Caco-2 (cell line): ENCODE results near the gene FYTTD1. TPM values are rescaled to one million over a fixed set of nuclear protein-coding genes. Genes with fewer than 3 reads are reported as not detected.

Experiments
- BruUV-seq: library from RNA; stranded (reverse); fragments of 400-500 nt; replicated peaks from 2 replicates; lab custom pipeline; 2021; lab: Mats Ljungman, UMichigan
- CTCF ChIA-PET: fragments of 300-600 bp; sonication (Branson Sonifier 250); formaldehyde crosslinking; loops from one replicate; lab custom pipeline; 2022; ENCODE audit warnings: antibody characterized with exemption; lab: Charles Lee
- POLR2A ChIA-PET: fragments of 300-600 bp; sonication (Branson Sonifier 250); formaldehyde crosslinking; loops from one replicate; lab custom pipeline; 2022; ENCODE audit warnings: antibody characterized with exemption; lab: Charles Lee
- DNase-seq, 2 experiments: peaks; one replicate each; pipeline versions ENCODE4 v3.0.0 to v3.0.0-alpha.2; 2020 to 2022
- H3K27me3 ChIP-seq: replicated peaks from 2 replicates; pipeline ENCODE4 v1.6.0; 2011; ENCODE audit warnings: low read length; ENCODE audit not compliant: control insufficient read depth, insufficient read depth
- H3K36me3 ChIP-seq: 2 replicates; pipeline ENCODE4 v1.5.1; 2011; ENCODE audit warnings: low read length; ENCODE audit not compliant: control insufficient read depth, insufficient read depth
- H3K4me1 ChIP-seq: fragments of 250-450 bp; sonication (Bioruptor Pico); 2 replicates; pipeline ENCODE4 v1.5.1; 2020; ENCODE audit warnings: mild to moderate bottlenecking
- H3K4me3 ChIP-seq: 2 replicates; pipeline ENCODE4 v1.5.1; 2011; ENCODE audit warnings: low read depth, mild to moderate bottlenecking, control low read depth, low read length
- H3K9me3 ChIP-seq: fragments of 250-450 bp; sonication (Bioruptor Pico); 2 replicates; pipeline ENCODE4 v1.5.1; 2020; ENCODE audit warnings: mild to moderate bottlenecking, moderate library complexity
- H3K27ac Mint-ChIP-seq: one replicate; pipeline ENCODE4 v1.8.0; 2022; ENCODE audit warnings: mixed read lengths; ENCODE audit not compliant: unreplicated experiment
- H3K27me3 Mint-ChIP-seq: one replicate; pipeline ENCODE4 v1.8.0; 2022; ENCODE audit warnings: mixed read lengths; ENCODE audit not compliant: insufficient read depth, unreplicated experiment
- H3K36me3 Mint-ChIP-seq: one replicate; pipeline ENCODE4 v1.8.0; 2022; ENCODE audit warnings: mild to moderate bottlenecking, mixed read lengths; ENCODE audit not compliant: insufficient read depth, unreplicated experiment
- H3K4me1 Mint-ChIP-seq: one replicate; pipeline ENCODE4 v1.8.0; 2022; ENCODE audit warnings: low read depth, mixed read lengths; ENCODE audit not compliant: unreplicated experiment
- H3K4me3 Mint-ChIP-seq: one replicate; pipeline ENCODE4 v1.8.0; 2022; ENCODE audit warnings: mild to moderate bottlenecking, moderate library complexity, mixed read lengths; ENCODE audit not compliant: unreplicated experiment
- H3K9me3 Mint-ChIP-seq: one replicate; pipeline ENCODE4 v1.8.0; 2022; ENCODE audit warnings: mixed read lengths; ENCODE audit not compliant: unreplicated experiment
- intact Hi-C: fragments of 100-400 bp; cut with micrococcal nuclease; formaldehyde crosslinking; loops from one replicate; pipeline ENCODE4 v1.10.0; 2022; ENCODE audit not compliant: unreplicated experiment
- total RNA-seq: library from RNA; stranded (reverse); gene quantifications from 2 replicates; pipeline ENCODE4 v1.2.3, GENCODE V29; 2022
- TF ChIP-seq, protein P1 (sequence below), 2 experiments: fragments of 200-600 bp in 1 of 2; IDR thresholded peaks; 1 replicate in 1 of 2; 2 replicates in 1 of 2; pipeline versions ENCODE4 v1.5.1 to v1.8.0; 2011 to 2022; ENCODE audit warnings: antibody characterized with exemption in 1 of 2, control low read depth in 1 of 2, inconsistent platforms in 1 of 2, low read depth in 1 of 2, low read length in 1 of 2, mild to moderate bottlenecking in 1 of 2, moderate library complexity in 1 of 2; ENCODE audit not compliant: insufficient read depth in 1 of 2, severe bottlenecking in 1 of 2, unreplicated experiment in 1 of 2

FYTTD1 gene
- total RNA-seq, 1 experiment from 2014 or later: 41.6 TPM

- Mint-ChIP-seq H3K27ac (no peak overlapping the region), H3K36me3 (peaks cover 14% of the 10 kb centered on the region), H3K27me3 (no peaks in the 10 kb centered on the region), H3K4me3 (no peak overlapping the region), H3K4me1 (peaks cover 6% of the 10 kb centered on the region), H3K9me3 (no peaks in the 10 kb centered on the region)
- no peak for DNase-seq
- Histone ChIP-seq H3K9me3 (no peaks in the 10 kb centered on the region), H3K4me1 (no peaks in the 10 kb centered on the region), H3K36me3 (no peaks in the 10 kb centered on the region), H3K4me3 (no peak overlapping the region), H3K27me3 (no peaks in the 10 kb centered on the region)
- CTCF ChIA-PET: interaction anchor here (0.7 kb wide), 1 partner anchor 12 kb away, joined by 3 read pairs; no protein-coding TSS in a partner anchor
- TF ChIP-seq, protein P1, sequence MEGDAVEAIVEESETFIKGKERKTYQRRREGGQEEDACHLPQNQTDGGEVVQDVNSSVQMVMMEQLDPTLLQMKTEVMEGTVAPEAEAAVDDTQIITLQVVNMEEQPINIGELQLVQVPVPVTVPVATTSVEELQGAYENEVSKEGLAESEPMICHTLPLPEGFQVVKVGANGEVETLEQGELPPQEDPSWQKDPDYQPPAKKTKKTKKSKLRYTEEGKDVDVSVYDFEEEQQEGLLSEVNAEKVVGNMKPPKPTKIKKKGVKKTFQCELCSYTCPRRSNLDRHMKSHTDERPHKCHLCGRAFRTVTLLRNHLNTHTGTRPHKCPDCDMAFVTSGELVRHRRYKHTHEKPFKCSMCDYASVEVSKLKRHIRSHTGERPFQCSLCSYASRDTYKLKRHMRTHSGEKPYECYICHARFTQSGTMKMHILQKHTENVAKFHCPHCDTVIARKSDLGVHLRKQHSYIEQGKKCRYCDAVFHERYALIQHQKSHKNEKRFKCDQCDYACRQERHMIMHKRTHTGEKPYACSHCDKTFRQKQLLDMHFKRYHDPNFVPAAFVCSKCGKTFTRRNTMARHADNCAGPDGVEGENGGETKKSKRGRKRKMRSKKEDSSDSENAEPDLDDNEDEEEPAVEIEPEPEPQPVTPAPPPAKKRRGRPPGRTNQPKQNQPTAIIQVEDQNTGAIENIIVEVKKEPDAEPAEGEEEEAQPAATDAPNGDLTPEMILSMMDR (IDR thresholded peaks at IDR 0.05; ENCODE audit: insufficient read depth in 1 of 2, low read depth in 1 of 2, low read length in 1 of 2, severe bottlenecking in 1 of 2, unreplicated experiment in 1 of 2): no peak
- POLR2A ChIA-PET: no interaction called here
- intact Hi-C loops: no loop called here
- no TSS peak for BruUV-seq
These were observed 59.8 kb downstream of the FYTTD1 start for GRCh38 chr3:197809356-197810020.

DNA sequence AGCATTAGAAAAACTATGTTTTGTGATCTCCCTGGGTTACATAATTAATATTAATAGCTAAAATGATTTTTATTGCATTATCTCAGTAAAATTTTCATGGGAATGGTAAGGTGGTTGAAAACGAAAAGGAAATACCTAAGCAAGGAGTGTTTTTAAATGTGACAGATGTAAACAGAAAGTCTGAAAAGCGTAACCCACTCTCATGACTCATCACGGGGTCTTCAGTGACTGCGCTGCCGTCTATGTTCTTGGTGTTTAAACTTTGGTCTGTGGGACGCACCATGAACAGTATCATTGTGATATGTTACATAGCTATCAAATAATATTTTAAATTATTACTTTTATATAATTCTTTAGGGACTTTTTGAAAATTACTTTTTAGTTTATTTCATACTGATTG lies 61.2 kb downstream of the FYTTD1 start:
- ChIA-PET POLR2A (no interaction called here), CTCF (no interaction called here)
- Histone ChIP-seq H3K27me3 (no peaks in the 10 kb centered on the region), H3K36me3 (no peaks in the 10 kb centered on the region), H3K4me3 (no peak overlapping the region), H3K4me1 (no peaks in the 10 kb centered on the region), H3K9me3 (no peaks in the 10 kb centered on the region)
- DNase-seq: no peak
- Mint-ChIP-seq H3K4me1 (peaks cover 6% of the 10 kb centered on the region), H3K27me3 (no peaks in the 10 kb centered on the region), H3K36me3 (peaks cover 14% of the 10 kb centered on the region), H3K9me3 (no peaks in the 10 kb centered on the region), H3K4me3 (no peak overlapping the region), H3K27ac (no peak overlapping the region)
- TF ChIP-seq, protein P1 (IDR thresholded peaks at IDR 0.05; ENCODE audit: insufficient read depth in 1 of 2, low read depth in 1 of 2, low read length in 1 of 2, severe bottlenecking in 1 of 2, unreplicated experiment in 1 of 2): no peak
- intact Hi-C loops: no loop called here
- no TSS peak for BruUV-seq

GRCh38 chr3:197811343-197811742 lies 61.7 kb downstream of the FYTTD1 start:
- H3K36me3 Mint-ChIP-seq: peaks cover 14% of the 10 kb centered on the region
- intact Hi-C loops: no loop called here
- Histone ChIP-seq H3K4me3 (no peak overlapping the region), H3K9me3 (no peaks in the 10 kb centered on the region), H3K36me3 (no peaks in the 10 kb centered on the region), H3K4me1 (no peaks in the 10 kb centered on the region), H3K27me3 (no peaks in the 10 kb centered on the region)
- BruUV-seq: no TSS peak
- no peaks in the 10 kb centered on the region for H3K27me3 Mint-ChIP-seq
- TF ChIP-seq, protein P1 (IDR thresholded peaks at IDR 0.05; ENCODE audit: insufficient read depth in 1 of 2, low read depth in 1 of 2, low read length in 1 of 2, severe bottlenecking in 1 of 2, unreplicated experiment in 1 of 2): no peak
- peaks cover 6% of the 10 kb centered on the region for H3K4me1 Mint-ChIP-seq
- ChIA-PET CTCF (no interaction called here), POLR2A (no interaction called here)
- no peak overlapping the region for H3K27ac Mint-ChIP-seq
- no peak overlapping the region for H3K4me3 Mint-ChIP-seq
- H3K9me3 Mint-ChIP-seq: no peaks in the 10 kb centered on the region
- DNase-seq: no peak
